HepG2 (cell line): ENCODE measurements around the gene SDR42E2. TPM values are rescaled to one million over a fixed set of nuclear protein-coding genes. Genes with fewer than 3 reads are reported as not detected.

Experiments used
- FOXA1 ChIP-seq, 2 experiments: fragments of 450-650 bp in 1 of 2; sonication (generic) in 1 of 2; formaldehyde crosslinking in 1 of 2; IDR thresholded peaks; 2 replicates each; pipeline versions ENCODE4 v1.4.0 to v1.6.1; 2016 to 2020; ENCODE audit warnings: missing genetic modification reagents in 1 of 2
- IKZF1 ChIP-seq: fragments of 450-650 bp; IDR thresholded peaks from 2 replicates; pipeline ENCODE4 v1.7.1; 2016
- NFRKB ChIP-seq: fragments of 450-650 bp; IDR thresholded peaks from 2 replicates; pipeline ENCODE4 v1.6.1; 2017
- RNF2 ChIP-seq: fragments of 450-650 bp; conservative IDR thresholded peaks from 2 replicates; pipeline ENCODE4 v1.6.1; 2016; ENCODE audit warnings: low read depth
- ZNF543 ChIP-seq: sonication (generic); formaldehyde crosslinking; IDR thresholded peaks from 2 replicates; pipeline ENCODE4 v1.4.0; 2020; ENCODE audit warnings: mild to moderate bottlenecking, missing genetic modification reagents
- polyA plus RNA-seq, 8 experiments: library from polyadenylated mRNA; depleted of rRNA in 3 of 8; stranded (reverse) in 7 of 8; unstranded in 1 of 8; fragments of >200 nt; fragmentation: Illumina TruSeq in 4 of 8; extraction: Trizol in 4 of 8; gene quantifications; 2 replicates each; pipeline versions ENCODE4 v1.2.1 to v1.2.3, GENCODE V29; 2011 to 2016; ENCODE audit warnings: low read depth in 4 of 8, missing spikeins in 1 of 8, mixed read lengths in 1 of 8; ENCODE audit not compliant: insufficient read depth in 1 of 8
- total RNA-seq, 5 experiments: library from RNA; depleted of rRNA; stranded (reverse); fragments of >200 nt; fragmentation: Illumina TruSeq; extraction: Trizol; gene quantifications; 2 replicates each; pipeline ENCODE4 v1.2.3, GENCODE V29; 2016; ENCODE audit warnings: low read depth in 1 of 5
- TF ChIP-seq, protein P1 (sequence below): fragments of 450-650 bp; IDR thresholded peaks from 2 replicates; pipeline ENCODE4 v1.6.1; 2017
- TF ChIP-seq, protein P2 (sequence below): sonication (generic); formaldehyde crosslinking; IDR thresholded peaks from 2 replicates; pipeline ENCODE4 v1.4.0; 2020; ENCODE audit warnings: missing genetic modification reagents
- TF ChIP-seq, protein P3 (sequence below): sonication (generic); formaldehyde crosslinking; IDR thresholded peaks from 2 replicates; pipeline ENCODE4 v1.4.0; 2020; ENCODE audit warnings: missing genetic modification reagents
- TF ChIP-seq, protein P4 (sequence below): sonication (generic); formaldehyde crosslinking; IDR thresholded peaks from 2 replicates; pipeline ENCODE4 v1.4.0; 2020; ENCODE audit warnings: missing genetic modification reagents, mild to moderate bottlenecking, borderline replicate concordance
- TF ChIP-seq, protein P5 (sequence below): sonication (generic); formaldehyde crosslinking; IDR thresholded peaks from 2 replicates; pipeline ENCODE4 v1.5.0; 2020; ENCODE audit warnings: mild to moderate bottlenecking, missing genetic modification reagents

Gene SDR42E2
- total and polyA plus RNA-seq, 2 of the 13 experiments (the other 11 are each of a cell fraction or from before 2014, with no cell fraction given), result 0.05 to 0.11 TPM

DNA sequence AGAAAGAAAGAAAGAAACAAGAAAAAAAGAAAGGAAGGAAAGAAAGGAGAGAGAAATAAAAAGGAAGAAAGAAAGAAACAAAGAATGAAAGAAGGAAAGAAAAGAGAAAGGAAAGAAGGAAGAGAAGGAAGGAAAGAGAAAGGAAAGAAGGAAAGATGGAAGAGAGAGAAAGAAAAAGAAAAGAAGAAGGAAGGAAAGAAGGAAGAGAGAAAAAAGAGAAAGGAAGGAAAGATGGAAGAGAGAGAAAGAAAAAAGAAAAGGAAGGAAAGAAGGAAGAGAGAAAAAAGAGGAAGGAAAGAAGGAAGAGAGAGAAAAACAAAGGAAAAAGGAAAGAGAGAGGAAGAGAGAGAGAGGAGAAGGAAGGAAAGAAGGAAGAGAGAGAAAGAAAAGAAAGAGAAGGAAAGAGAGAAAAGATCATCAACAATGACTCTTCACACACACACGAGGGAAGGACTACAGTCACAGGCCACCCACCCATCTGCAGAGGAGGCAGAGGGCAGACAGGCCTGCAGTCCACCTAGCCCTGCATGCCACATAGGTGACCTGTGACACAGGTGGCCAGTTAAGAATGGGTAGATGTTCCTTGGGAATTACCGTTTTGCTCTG, 46.1 kb upstream of the SDR42E2 start (continued):
- TF ChIP-seq, protein P1, sequence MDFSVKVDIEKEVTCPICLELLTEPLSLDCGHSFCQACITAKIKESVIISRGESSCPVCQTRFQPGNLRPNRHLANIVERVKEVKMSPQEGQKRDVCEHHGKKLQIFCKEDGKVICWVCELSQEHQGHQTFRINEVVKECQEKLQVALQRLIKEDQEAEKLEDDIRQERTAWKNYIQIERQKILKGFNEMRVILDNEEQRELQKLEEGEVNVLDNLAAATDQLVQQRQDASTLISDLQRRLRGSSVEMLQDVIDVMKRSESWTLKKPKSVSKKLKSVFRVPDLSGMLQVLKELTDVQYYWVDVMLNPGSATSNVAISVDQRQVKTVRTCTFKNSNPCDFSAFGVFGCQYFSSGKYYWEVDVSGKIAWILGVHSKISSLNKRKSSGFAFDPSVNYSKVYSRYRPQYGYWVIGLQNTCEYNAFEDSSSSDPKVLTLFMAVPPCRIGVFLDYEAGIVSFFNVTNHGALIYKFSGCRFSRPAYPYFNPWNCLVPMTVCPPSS, result 0 out of 2 replicates have a peak, but pooled peaks have one; percentile 88
- TF ChIP-seq FOXA1 (IDR thresholded peaks at IDR 0.05) (0 out of 2 replicates have a peak, but pooled peaks have one; percentile 31), FOXA1 (CRISPR knock-in tag; IDR thresholded peaks at IDR 0.05) (no peak), IKZF1 (peak; percentile 82; the same call in 1 of the 2 replicates), NFRKB (peak; percentile 40; the same call in 1 of the 2 replicates), ZNF543 (CRISPR knock-in tag) (no peak), RNF2 (no peak)
- TF ChIP-seq, protein P2, sequence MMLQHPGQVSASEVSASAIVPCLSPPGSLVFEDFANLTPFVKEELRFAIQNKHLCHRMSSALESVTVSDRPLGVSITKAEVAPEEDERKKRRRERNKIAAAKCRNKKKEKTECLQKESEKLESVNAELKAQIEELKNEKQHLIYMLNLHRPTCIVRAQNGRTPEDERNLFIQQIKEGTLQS (CRISPR knock-in tag), result no peak
- TF ChIP-seq, protein P3, sequence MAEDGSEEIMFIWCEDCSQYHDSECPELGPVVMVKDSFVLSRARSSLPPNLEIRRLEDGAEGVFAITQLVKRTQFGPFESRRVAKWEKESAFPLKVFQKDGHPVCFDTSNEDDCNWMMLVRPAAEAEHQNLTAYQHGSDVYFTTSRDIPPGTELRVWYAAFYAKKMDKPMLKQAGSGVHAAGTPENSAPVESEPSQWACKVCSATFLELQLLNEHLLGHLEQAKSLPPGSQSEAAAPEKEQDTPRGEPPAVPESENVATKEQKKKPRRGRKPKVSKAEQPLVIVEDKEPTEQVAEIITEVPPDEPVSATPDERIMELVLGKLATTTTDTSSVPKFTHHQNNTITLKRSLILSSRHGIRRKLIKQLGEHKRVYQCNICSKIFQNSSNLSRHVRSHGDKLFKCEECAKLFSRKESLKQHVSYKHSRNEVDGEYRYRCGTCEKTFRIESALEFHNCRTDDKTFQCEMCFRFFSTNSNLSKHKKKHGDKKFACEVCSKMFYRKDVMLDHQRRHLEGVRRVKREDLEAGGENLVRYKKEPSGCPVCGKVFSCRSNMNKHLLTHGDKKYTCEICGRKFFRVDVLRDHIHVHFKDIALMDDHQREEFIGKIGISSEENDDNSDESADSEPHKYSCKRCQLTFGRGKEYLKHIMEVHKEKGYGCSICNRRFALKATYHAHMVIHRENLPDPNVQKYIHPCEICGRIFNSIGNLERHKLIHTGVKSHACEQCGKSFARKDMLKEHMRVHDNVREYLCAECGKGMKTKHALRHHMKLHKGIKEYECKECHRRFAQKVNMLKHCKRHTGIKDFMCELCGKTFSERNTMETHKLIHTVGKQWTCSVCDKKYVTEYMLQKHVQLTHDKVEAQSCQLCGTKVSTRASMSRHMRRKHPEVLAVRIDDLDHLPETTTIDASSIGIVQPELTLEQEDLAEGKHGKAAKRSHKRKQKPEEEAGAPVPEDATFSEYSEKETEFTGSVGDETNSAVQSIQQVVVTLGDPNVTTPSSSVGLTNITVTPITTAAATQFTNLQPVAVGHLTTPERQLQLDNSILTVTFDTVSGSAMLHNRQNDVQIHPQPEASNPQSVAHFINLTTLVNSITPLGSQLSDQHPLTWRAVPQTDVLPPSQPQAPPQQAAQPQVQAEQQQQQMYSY (CRISPR knock-in tag), result no peak
- TF ChIP-seq, protein P4, sequence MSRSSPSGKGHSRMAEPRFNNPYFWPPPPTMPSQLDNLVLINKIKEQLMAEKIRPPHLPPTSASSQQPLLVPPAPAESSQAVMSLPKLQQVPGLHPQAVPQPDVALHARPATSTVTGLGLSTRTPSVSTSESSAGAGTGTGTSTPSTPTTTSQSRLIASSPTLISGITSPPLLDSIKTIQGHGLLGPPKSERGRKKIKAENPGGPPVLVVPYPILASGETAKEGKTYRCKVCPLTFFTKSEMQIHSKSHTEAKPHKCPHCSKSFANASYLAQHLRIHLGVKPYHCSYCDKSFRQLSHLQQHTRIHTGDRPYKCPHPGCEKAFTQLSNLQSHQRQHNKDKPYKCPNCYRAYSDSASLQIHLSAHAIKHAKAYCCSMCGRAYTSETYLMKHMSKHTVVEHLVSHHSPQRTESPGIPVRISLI (CRISPR knock-in tag), result no peak
- TF ChIP-seq, protein P5, sequence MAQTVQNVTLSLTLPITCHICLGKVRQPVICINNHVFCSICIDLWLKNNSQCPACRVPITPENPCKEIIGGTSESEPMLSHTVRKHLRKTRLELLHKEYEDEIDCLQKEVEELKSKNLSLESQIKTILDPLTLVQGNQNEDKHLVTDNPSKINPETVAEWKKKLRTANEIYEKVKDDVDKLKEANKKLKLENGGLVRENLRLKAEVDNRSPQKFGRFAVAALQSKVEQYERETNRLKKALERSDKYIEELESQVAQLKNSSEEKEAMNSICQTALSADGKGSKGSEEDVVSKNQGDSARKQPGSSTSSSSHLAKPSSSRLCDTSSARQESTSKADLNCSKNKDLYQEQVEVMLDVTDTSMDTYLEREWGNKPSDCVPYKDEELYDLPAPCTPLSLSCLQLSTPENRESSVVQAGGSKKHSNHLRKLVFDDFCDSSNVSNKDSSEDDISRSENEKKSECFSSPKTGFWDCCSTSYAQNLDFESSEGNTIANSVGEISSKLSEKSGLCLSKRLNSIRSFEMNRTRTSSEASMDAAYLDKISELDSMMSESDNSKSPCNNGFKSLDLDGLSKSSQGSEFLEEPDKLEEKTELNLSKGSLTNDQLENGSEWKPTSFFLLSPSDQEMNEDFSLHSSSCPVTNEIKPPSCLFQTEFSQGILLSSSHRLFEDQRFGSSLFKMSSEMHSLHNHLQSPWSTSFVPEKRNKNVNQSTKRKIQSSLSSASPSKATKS (CRISPR knock-in tag), result no peak
